Esophagus squamous epithelium (tissue), 4 donors: ENCODE results near the gene FOXK1.

ENCODE experiments used
- CTCF ChIP-seq, 6 experiments: fragments of 450-650 bp in 4 of 6; fragments of 200-600 bp in 2 of 6; sonication (generic) in 2 of 6; IDR thresholded peaks; one replicate each; pipeline ENCODE4 v1.5.1; 2016 to 2019; ENCODE audit warnings: antibody characterized with exemption in 6 of 6, mild to moderate bottlenecking in 4 of 6, moderate library complexity in 4 of 6
- POLR2A ChIP-seq, 4 donors: fragments of 450-650 bp; IDR thresholded peaks; one replicate each; pipeline ENCODE4 v1.6.1; 2017; ENCODE audit warnings: antibody characterized with exemption in 4 of 4, mild to moderate bottlenecking in 4 of 4, moderate library complexity in 3 of 4

DNA sequence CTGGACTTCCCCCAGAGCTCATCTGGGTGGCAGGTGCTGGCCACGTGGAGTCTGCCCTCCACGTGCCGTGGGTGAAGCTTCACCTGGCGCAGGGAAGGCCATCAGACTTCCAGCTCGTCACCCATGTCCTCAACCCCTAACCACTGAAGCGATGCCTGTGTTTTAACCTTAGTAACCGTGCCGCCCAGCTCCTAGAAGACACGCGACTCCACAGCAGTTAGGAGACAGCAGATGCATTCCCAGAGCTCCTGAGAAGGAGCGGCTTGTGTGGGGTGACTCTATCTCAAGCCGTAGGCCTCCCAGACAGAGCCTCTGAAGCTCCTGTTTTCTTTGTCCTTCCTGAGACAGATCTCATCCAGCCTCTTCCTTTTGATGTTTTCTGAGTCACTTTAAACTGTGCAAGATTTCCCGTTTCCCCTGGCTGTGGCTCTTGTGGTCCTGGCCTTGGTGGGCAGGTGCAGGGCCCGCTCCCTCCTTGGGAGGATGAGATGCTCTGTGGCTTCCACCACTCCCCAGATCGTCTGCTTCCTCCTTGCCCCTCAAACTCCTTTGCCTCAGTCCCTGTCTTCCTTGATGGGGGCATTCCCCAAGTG, 51.9 kb downstream of the FOXK1 start:
- TF ChIP-seq CTCF (IDR thresholded peaks at IDR 0.05) (no peak), POLR2A (IDR thresholded peaks at IDR 0.05) (no peak)
